ENCODE results near the gene PROZ.

The PROZ gene

GRCh38 chr13:113162783-113163685 lies 4.6 kb downstream of the PROZ start:
- Histone ChIP-seq H3K27me3 (ENCODE audit: insufficient read depth, low read length) (no peaks in the 10 kb centered on the region), H3K4me3 (ENCODE audit: low read length) (no peak overlapping the region)
- WGBS, result 42% methylated on average over 25 of the region's 25 CpGs

GRCh38 chr13:113164492-113164891 lies 6.0 kb downstream of the PROZ start:
- Histone ChIP-seq H3K4me1 (ENCODE audit: insufficient read depth, low read length) (0 out of 2 replicates have a peak, but pooled peaks cover 3% of the 10 kb centered on the region), H3K36me3 (ENCODE audit: insufficient read depth, low read length) (peaks cover 24% of the 10 kb centered on the region), H3K27me3 (ENCODE audit: insufficient read depth, low read length) (no peaks in the 10 kb centered on the region), H3K27ac (ENCODE audit: low read depth, low read length) (no peak overlapping the region), H3K4me3 (ENCODE audit: low read length) (no peak overlapping the region), H3K9ac (ENCODE audit: low read depth, low read length) (no peak overlapping the region), H3K9me3 (ENCODE audit: insufficient read depth, low read depth, low read length) (no peaks in the 10 kb centered on the region)
- WGBS, result 92% methylated on average over 12 of the region's 12 CpGs

More at GRCh38 chr13:113162783-113163685, 4.6 kb downstream of the PROZ start:
- Histone ChIP-seq H3K27ac (ENCODE audit: low read depth, low read length) (no peak overlapping the region), H3K9ac (ENCODE audit: low read depth, low read length) (no peak overlapping the region), H3K9me3 (ENCODE audit: insufficient read depth, low read depth, low read length) (no peaks in the 10 kb centered on the region), H3K36me3 (ENCODE audit: insufficient read depth, low read length) (peaks cover 10% of the 10 kb centered on the region), H3K4me1 (ENCODE audit: insufficient read depth, low read length) (peaks cover 9% of the 10 kb centered on the region; the same call in 1 of the 2 replicates)

- Histone ChIP-seq H3K9me3 (ENCODE audit: insufficient read depth, low read depth, low read length) (no peaks in the 10 kb centered on the region), H3K9ac (ENCODE audit: low read depth, low read length) (no peak overlapping the region), H3K4me3 (ENCODE audit: low read length) (no peak overlapping the region), H3K4me1 (ENCODE audit: insufficient read depth, low read length) (peaks cover 13% of the 10 kb centered on the region), H3K27ac (ENCODE audit: low read depth, low read length) (no peak overlapping the region), H3K36me3 (ENCODE audit: insufficient read depth, low read length) (peaks cover 29% of the 10 kb centered on the region), H3K27me3 (ENCODE audit: insufficient read depth, low read length) (no peaks in the 10 kb centered on the region)
- 95% methylated on average over 10 of the region's 10 CpGs for WGBS
Measured at GRCh38 chr13:113166266-113166665, 7.8 kb downstream of the PROZ start.

- peaks cover 13% of the 10 kb centered on the region for H3K4me1 ChIP-seq (ENCODE audit: insufficient read depth, low read length)
- no peaks in the 10 kb centered on the region for H3K9me3 ChIP-seq (ENCODE audit: insufficient read depth, low read depth, low read length)
- 97% methylated on average over 5 of the region's 5 CpGs for WGBS
- no peaks in the 10 kb centered on the region for H3K27me3 ChIP-seq (ENCODE audit: insufficient read depth, low read length)
- H3K9ac ChIP-seq (ENCODE audit: low read depth, low read length), result no peak overlapping the region
- no peak overlapping the region for H3K4me3 ChIP-seq (ENCODE audit: low read length)
- no peak overlapping the region for H3K27ac ChIP-seq (ENCODE audit: low read depth, low read length)
- peaks cover 33% of the 10 kb centered on the region for H3K36me3 ChIP-seq (ENCODE audit: insufficient read depth, low read length)
Measured at GRCh38 chr13:113166681-113167080, 8.2 kb downstream of the PROZ start.

GRCh38 chr13:113167155-113167554 lies 8.7 kb downstream of the PROZ start:
- Histone ChIP-seq H3K4me1 (ENCODE audit: insufficient read depth, low read length) (peaks cover 13% of the 10 kb centered on the region), H3K27me3 (ENCODE audit: insufficient read depth, low read length) (no peaks in the 10 kb centered on the region), H3K9ac (ENCODE audit: low read depth, low read length) (no peak overlapping the region), H3K9me3 (ENCODE audit: insufficient read depth, low read depth, low read length) (no peaks in the 10 kb centered on the region), H3K4me3 (ENCODE audit: low read length) (no peak overlapping the region), H3K36me3 (ENCODE audit: insufficient read depth, low read length) (peaks cover 38% of the 10 kb centered on the region), H3K27ac (ENCODE audit: low read depth, low read length) (no peak overlapping the region)
- 98% methylated on average over 10 of the region's 10 CpGs for WGBS

- H3K9me3 ChIP-seq (ENCODE audit: insufficient read depth, low read depth, low read length), result no peaks in the 10 kb centered on the region
- peaks cover 13% of the 10 kb centered on the region for H3K4me1 ChIP-seq (ENCODE audit: insufficient read depth, low read length)
- no peak overlapping the region for H3K4me3 ChIP-seq (ENCODE audit: low read length)
- H3K27ac ChIP-seq (ENCODE audit: low read depth, low read length), result no peak overlapping the region
- H3K9ac ChIP-seq (ENCODE audit: low read depth, low read length), result no peak overlapping the region
- H3K27me3 ChIP-seq (ENCODE audit: insufficient read depth, low read length), result no peaks in the 10 kb centered on the region
- H3K36me3 ChIP-seq (ENCODE audit: insufficient read depth, low read length), result peaks cover 42% of the 10 kb centered on the region
- WGBS, result 100% methylated on average over 1 of the region's 3 CpGs
Measured at GRCh38 chr13:113167575-113167974, 9.1 kb downstream of the PROZ start.

- H3K9ac ChIP-seq (ENCODE audit: low read depth, low read length), result no peak overlapping the region
- no peaks in the 10 kb centered on the region for H3K9me3 ChIP-seq (ENCODE audit: insufficient read depth, low read depth, low read length)
- no peak overlapping the region for H3K4me3 ChIP-seq (ENCODE audit: low read length)
- no peak overlapping the region for H3K27ac ChIP-seq (ENCODE audit: low read depth, low read length)
- 96% methylated on average over 6 of the region's 7 CpGs for WGBS
- H3K4me1 ChIP-seq (ENCODE audit: insufficient read depth, low read length), result peaks cover 12% of the 10 kb centered on the region
- no peaks in the 10 kb centered on the region for H3K27me3 ChIP-seq (ENCODE audit: insufficient read depth, low read length)
- H3K36me3 ChIP-seq (ENCODE audit: insufficient read depth, low read length), result peaks cover 42% of the 10 kb centered on the region
Measured at GRCh38 chr13:113168211-113168610, 9.8 kb downstream of the PROZ start.

GRCh38 chr13:113169277-113170272 lies 11.1 kb downstream of the PROZ start:
- H3K4me3 ChIP-seq (ENCODE audit: low read length), result no peak overlapping the region
- no peaks in the 10 kb centered on the region for H3K9me3 ChIP-seq (ENCODE audit: insufficient read depth, low read depth, low read length)
- H3K27ac ChIP-seq (ENCODE audit: low read depth, low read length), result no peak overlapping the region; the same call in 1 of the 2 replicates
- H3K4me1 ChIP-seq (ENCODE audit: insufficient read depth, low read length), result peaks cover 10% of the 10 kb centered on the region
- no peak overlapping the region for H3K9ac ChIP-seq (ENCODE audit: low read depth, low read length)
- 92% methylated on average over 13 of the region's 13 CpGs for WGBS
- peaks cover 47% of the 10 kb centered on the region for H3K36me3 ChIP-seq (ENCODE audit: insufficient read depth, low read length)
- no peaks in the 10 kb centered on the region for H3K27me3 ChIP-seq (ENCODE audit: insufficient read depth, low read length)

GRCh38 chr13:113170511-113170910 lies 12.1 kb downstream of the PROZ start:
- no peaks in the 10 kb centered on the region for H3K27me3 ChIP-seq (ENCODE audit: insufficient read depth, low read length)
- H3K9ac ChIP-seq (ENCODE audit: low read depth, low read length), result no peak overlapping the region
- H3K36me3 ChIP-seq (ENCODE audit: insufficient read depth, low read length), result peaks cover 57% of the 10 kb centered on the region
- peaks cover 10% of the 10 kb centered on the region for H3K4me1 ChIP-seq (ENCODE audit: insufficient read depth, low read length)
- no peak overlapping the region for H3K4me3 ChIP-seq (ENCODE audit: low read length)
- no peaks in the 10 kb centered on the region for H3K9me3 ChIP-seq (ENCODE audit: insufficient read depth, low read depth, low read length)
- H3K27ac ChIP-seq (ENCODE audit: low read depth, low read length), result no peak overlapping the region
- 83% methylated on average over 5 of the region's 5 CpGs for WGBS

- 96% methylated on average over 34 of the region's 34 CpGs for WGBS
- 0 out of 2 replicates have a peak overlapping the region, but pooled peaks have one; percentile 25 for H3K27ac ChIP-seq (ENCODE audit: low read depth, low read length)
- no peak overlapping the region for H3K9ac ChIP-seq (ENCODE audit: low read depth, low read length)
- H3K9me3 ChIP-seq (ENCODE audit: insufficient read depth, low read depth, low read length), result no peaks in the 10 kb centered on the region
- H3K36me3 ChIP-seq (ENCODE audit: insufficient read depth, low read length), result peaks cover 67% of the 10 kb centered on the region
- peaks cover 10% of the 10 kb centered on the region for H3K4me1 ChIP-seq (ENCODE audit: insufficient read depth, low read length)
- H3K27me3 ChIP-seq (ENCODE audit: insufficient read depth, low read length), result no peaks in the 10 kb centered on the region
- no peak overlapping the region for H3K4me3 ChIP-seq (ENCODE audit: low read length)
Measured at GRCh38 chr13:113171250-113172125, 13.0 kb downstream of the PROZ start.

All from HUES64 (cell line).